ENCODE measurements around the gene SIK3.

The SIK3 gene

GRCh38 chr11:117009905-117010605, 88.2 kb downstream of the SIK3 start:
- DNase-seq (ENCODE audit: low read depth in 3 of 3), result no peak

- no peak for DNase-seq (ENCODE audit: low read depth in 3 of 3)
Observed at GRCh38 chr11:117005758-117006157, 92.5 kb downstream of the SIK3 start.

GRCh38 chr11:117002639-117003299, 95.5 kb downstream of the SIK3 start:
- no peak for DNase-seq (ENCODE audit: low read depth in 3 of 3)

- no peak for DNase-seq (ENCODE audit: low read depth in 3 of 3)
Observed at GRCh38 chr11:117000014-117000737, 98.1 kb downstream of the SIK3 start.

GRCh38 chr11:116997071-116997470, 101.2 kb downstream of the SIK3 start:
- no peak for DNase-seq (ENCODE audit: low read depth in 3 of 3)

- no peak for DNase-seq (ENCODE audit: low read depth in 3 of 3)
Observed at GRCh38 chr11:116994195-116994594, 104.0 kb downstream of the SIK3 start.

GRCh38 chr11:116993599-116993998, 104.6 kb downstream of the SIK3 start:
- DNase-seq (ENCODE audit: low read depth in 3 of 3), result no peak

GRCh38 chr11:116991491-116991890, 106.7 kb downstream of the SIK3 start:
- no peak for DNase-seq (ENCODE audit: low read depth in 3 of 3)

- DNase-seq (ENCODE audit: low read depth in 3 of 3), result no peak
Observed at GRCh38 chr11:116990811-116991210, 107.4 kb downstream of the SIK3 start.

- no peak for DNase-seq (ENCODE audit: low read depth in 3 of 3)
Observed at GRCh38 chr11:116990061-116990473, 108.2 kb downstream of the SIK3 start.

GRCh38 chr11:116989184-116989583, 109.0 kb downstream of the SIK3 start:
- DNase-seq (ENCODE audit: low read depth in 3 of 3), result no peak

- no peak for DNase-seq (ENCODE audit: low read depth in 3 of 3)
Observed at GRCh38 chr11:116986521-116987105, 111.6 kb downstream of the SIK3 start.

- DNase-seq (ENCODE audit: low read depth in 3 of 3), result no peak
Observed at GRCh38 chr11:116984589-116984988, 113.6 kb downstream of the SIK3 start.

GRCh38 chr11:116984186-116984585, 114.0 kb downstream of the SIK3 start:
- DNase-seq (ENCODE audit: low read depth in 3 of 3), result no peak

GRCh38 chr11:116981266-116981885, 116.9 kb downstream of the SIK3 start:
- DNase-seq (ENCODE audit: low read depth in 3 of 3), result no peak

GRCh38 chr11:116980136-116980793, 118.0 kb downstream of the SIK3 start:
- DNase-seq (ENCODE audit: low read depth in 3 of 3), result no peak

GRCh38 chr11:116976941-116977570, 121.2 kb downstream of the SIK3 start:
- DNase-seq (ENCODE audit: low read depth in 3 of 3), result no peak

- DNase-seq (ENCODE audit: low read depth in 3 of 3), result no peak
Observed at GRCh38 chr11:116975661-116976060, 122.6 kb downstream of the SIK3 start.

GRCh38 chr11:116973270-116973669, 125.0 kb downstream of the SIK3 start:
- DNase-seq (ENCODE audit: low read depth in 3 of 3), result no peak

- no peak for DNase-seq (ENCODE audit: low read depth in 3 of 3)
Observed at GRCh38 chr11:116972691-116973090, 125.5 kb downstream of the SIK3 start.
